HepG2 (cell line): ENCODE data around the gene TRPV2. TPM values are rescaled to one million over a fixed set of nuclear protein-coding genes. Genes with fewer than 3 reads are reported as not detected.

ENCODE experiments used
- CBX5 ChIP-seq: sonication (generic); formaldehyde crosslinking; IDR thresholded peaks from 2 replicates; pipeline ENCODE4 v1.4.0; 2020; ENCODE audit warnings: missing genetic modification reagents, borderline replicate concordance
- GABPB1 ChIP-seq: IDR thresholded peaks from 2 replicates; pipeline ENCODE4 v1.6.1; 2016; ENCODE audit warnings: mild to moderate bottlenecking, missing genetic modification reagents, moderate library complexity, missing compliant biosample characterization
- HIVEP1 ChIP-seq: sonication (generic); formaldehyde crosslinking; IDR thresholded peaks from 2 replicates; pipeline ENCODE4 v1.4.0; 2020; ENCODE audit warnings: mild to moderate bottlenecking, missing genetic modification reagents
- IRF2 ChIP-seq: IDR thresholded peaks from 2 replicates; pipeline ENCODE4 v1.6.1; 2018; ENCODE audit warnings: missing genetic modification reagents, missing compliant biosample characterization
- JUND ChIP-seq: sonication (generic); formaldehyde crosslinking; IDR thresholded peaks from 2 replicates; pipeline ENCODE4 v1.8.0; 2022; ENCODE audit warnings: mild to moderate bottlenecking, missing genetic modification reagents
- KDM5A ChIP-seq: fragments of 200-600 bp; sonication (generic); IDR thresholded peaks from 2 replicates; pipeline ENCODE4 v1.7.0; 2018; ENCODE audit warnings: antibody characterized with exemption, mild to moderate bottlenecking, low read length, borderline replicate concordance
- PAX8 ChIP-seq: sonication (generic); formaldehyde crosslinking; IDR thresholded peaks from 2 replicates; pipeline ENCODE4 v1.8.0; 2022; ENCODE audit warnings: mild to moderate bottlenecking, missing genetic modification reagents, borderline replicate concordance
- POGZ ChIP-seq: sonication (generic); formaldehyde crosslinking; IDR thresholded peaks from 2 replicates; pipeline ENCODE4 v1.4.0; 2020; ENCODE audit warnings: mild to moderate bottlenecking, missing genetic modification reagents
- POLR2AphosphoS5 ChIP-seq: IDR thresholded peaks from 2 replicates; pipeline ENCODE4 v1.6.1; 2012; ENCODE audit warnings: low read depth, low read length
- RBM22 ChIP-seq: fragments of 200-400 bp; formaldehyde crosslinking; optimal IDR thresholded peaks from 2 replicates; pipeline ENCODE3; 2017; ENCODE audit warnings: mild to moderate bottlenecking, low read length, moderate library complexity
- SALL2 ChIP-seq: sonication (generic); formaldehyde crosslinking; IDR thresholded peaks from 2 replicates; pipeline ENCODE4 v1.8.1; 2023; ENCODE audit warnings: mild to moderate bottlenecking, missing genetic modification reagents, inconsistent platforms
- SATB2 ChIP-seq: sonication (generic); formaldehyde crosslinking; IDR thresholded peaks from 2 replicates; pipeline ENCODE4 v1.5.0; 2020; ENCODE audit warnings: missing genetic modification reagents
- XBP1 ChIP-seq: sonication (generic); formaldehyde crosslinking; IDR thresholded peaks from 2 replicates; pipeline ENCODE4 v1.5.0; 2020; ENCODE audit warnings: missing genetic modification reagents
- ZBTB7A ChIP-seq: sonication (generic); formaldehyde crosslinking; IDR thresholded peaks from 2 replicates; pipeline ENCODE4 v1.8.0; 2022; ENCODE audit warnings: mild to moderate bottlenecking, missing genetic modification reagents
- ZMAT3 ChIP-seq: sonication (generic); formaldehyde crosslinking; conservative IDR thresholded peaks from 2 replicates; pipeline ENCODE4 v1.7.0; 2021; ENCODE audit warnings: missing genetic modification reagents
- ZNF616 ChIP-seq: sonication (generic); formaldehyde crosslinking; IDR thresholded peaks from 2 replicates; pipeline ENCODE4 v1.5.0; 2020; ENCODE audit warnings: low read depth, mild to moderate bottlenecking, missing genetic modification reagents
- ZNF713 ChIP-seq: sonication (generic); formaldehyde crosslinking; IDR thresholded peaks from 2 replicates; pipeline ENCODE4 v1.4.0; 2020; ENCODE audit warnings: mild to moderate bottlenecking, missing genetic modification reagents
- ZNF747 ChIP-seq: sonication (generic); formaldehyde crosslinking; IDR thresholded peaks from 2 replicates; pipeline ENCODE4 v1.8.1; 2023; ENCODE audit warnings: missing genetic modification reagents, mild to moderate bottlenecking, borderline replicate concordance
- ZNF839 ChIP-seq: sonication (generic); formaldehyde crosslinking; IDR thresholded peaks from 2 replicates; pipeline ENCODE4 v1.4.0; 2020; ENCODE audit warnings: missing genetic modification reagents, mild to moderate bottlenecking, borderline replicate concordance
- polyA plus RNA-seq, 8 experiments: library from polyadenylated mRNA; depleted of rRNA in 3 of 8; stranded (reverse) in 7 of 8; unstranded in 1 of 8; fragments of >200 nt; fragmentation: Illumina TruSeq in 4 of 8; extraction: Trizol in 4 of 8; gene quantifications; 2 replicates each; pipeline versions ENCODE4 v1.2.1 to v1.2.3, GENCODE V29; 2011 to 2016; ENCODE audit warnings: low read depth in 4 of 8, missing spikeins in 1 of 8, mixed read lengths in 1 of 8; ENCODE audit not compliant: insufficient read depth in 1 of 8
- total RNA-seq, 5 experiments: library from RNA; depleted of rRNA; stranded (reverse); fragments of >200 nt; fragmentation: Illumina TruSeq; extraction: Trizol; gene quantifications; 2 replicates each; pipeline ENCODE4 v1.2.3, GENCODE V29; 2016; ENCODE audit warnings: low read depth in 1 of 5
- TF ChIP-seq, protein P1 (sequence below): sonication (generic); formaldehyde crosslinking; IDR thresholded peaks from 2 replicates; pipeline ENCODE4 v1.4.0; 2020; ENCODE audit warnings: missing genetic modification reagents, borderline replicate concordance
- TF ChIP-seq, protein P2 (sequence below): sonication (generic); formaldehyde crosslinking; IDR thresholded peaks from 2 replicates; pipeline ENCODE4 v1.4.0; 2020; ENCODE audit warnings: missing genetic modification reagents, mild to moderate bottlenecking, borderline replicate concordance
- TF ChIP-seq, protein P3 (sequence below): sonication (generic); formaldehyde crosslinking; IDR thresholded peaks from 2 replicates; pipeline ENCODE4 v1.5.0; 2020; ENCODE audit warnings: mild to moderate bottlenecking, missing genetic modification reagents
- TF ChIP-seq, protein P4 (sequence below): sonication (generic); formaldehyde crosslinking; conservative IDR thresholded peaks from 2 replicates; pipeline ENCODE4 v1.5.0; 2020; ENCODE audit warnings: missing genetic modification reagents

TRPV2 gene
- total and polyA plus RNA-seq, 2 of the 13 experiments (the other 11 are each of a cell fraction or from before 2014, with no cell fraction given), result 13.6 to 21.3 TPM

DNA sequence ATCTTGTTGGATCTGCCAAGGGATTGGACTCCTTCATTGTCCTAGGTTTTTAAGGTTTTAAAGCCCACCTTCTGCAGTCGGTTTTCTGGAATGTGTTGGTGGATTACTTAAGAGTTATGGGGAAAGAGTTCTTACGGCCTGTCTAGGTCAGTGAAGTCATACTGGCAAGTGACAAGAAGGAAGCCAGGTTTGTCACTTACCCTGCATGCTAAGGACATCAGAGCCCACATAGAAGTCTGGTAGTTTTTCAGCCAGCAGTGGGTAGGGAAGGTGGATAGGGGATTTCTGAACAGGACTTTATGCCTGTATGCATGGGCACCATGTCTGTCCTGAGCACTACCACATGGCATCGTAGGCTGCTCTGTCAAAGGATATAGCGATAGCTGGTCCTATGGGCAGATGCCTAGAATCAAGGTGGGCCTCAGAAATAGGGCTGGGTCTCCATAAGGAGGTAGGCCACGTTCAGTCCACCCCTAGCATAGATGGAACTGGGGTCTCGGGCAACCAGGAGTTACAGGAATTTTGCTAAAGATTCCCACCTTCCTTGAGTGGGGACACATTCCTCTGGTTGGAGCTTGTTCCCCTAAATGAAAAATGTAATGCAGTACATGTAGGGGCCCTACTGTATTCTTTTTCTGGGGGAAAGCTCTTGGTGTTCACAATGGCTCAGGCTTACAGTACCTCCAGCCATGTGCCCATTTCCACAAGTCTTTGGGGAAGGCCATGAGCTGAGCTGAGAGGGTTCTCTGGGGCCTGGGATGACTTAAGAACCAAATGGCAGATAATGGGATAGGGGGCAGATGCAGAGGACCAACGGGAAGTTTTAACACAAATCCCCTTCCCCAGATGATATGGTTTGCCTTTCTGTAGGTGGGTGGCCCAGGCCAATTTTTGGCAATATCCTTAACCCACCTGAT lies 27.5 kb downstream of the TRPV2 start (continued):
- TF ChIP-seq, protein P1, sequence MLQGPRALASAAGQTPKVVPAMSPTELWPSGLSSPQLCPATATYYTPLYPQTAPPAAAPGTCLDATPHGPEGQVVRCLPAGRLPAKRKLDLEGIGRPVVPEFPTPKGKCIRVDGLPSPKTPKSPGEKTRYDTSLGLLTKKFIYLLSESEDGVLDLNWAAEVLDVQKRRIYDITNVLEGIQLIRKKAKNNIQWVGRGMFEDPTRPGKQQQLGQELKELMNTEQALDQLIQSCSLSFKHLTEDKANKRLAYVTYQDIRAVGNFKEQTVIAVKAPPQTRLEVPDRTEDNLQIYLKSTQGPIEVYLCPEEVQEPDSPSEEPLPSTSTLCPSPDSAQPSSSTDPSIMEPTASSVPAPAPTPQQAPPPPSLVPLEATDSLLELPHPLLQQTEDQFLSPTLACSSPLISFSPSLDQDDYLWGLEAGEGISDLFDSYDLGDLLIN (CRISPR knock-in tag), result no peak
- TF ChIP-seq ZNF747 (CRISPR knock-in tag), result no peak
- TF ChIP-seq ZMAT3 (CRISPR knock-in tag), result no peak
- no peak for TF ChIP-seq SATB2 (CRISPR knock-in tag)
- TF ChIP-seq POLR2AphosphoS5, result peak; percentile 51
- TF ChIP-seq ZNF713 (CRISPR knock-in tag), result no peak
- no peak for TF ChIP-seq KDM5A
- TF ChIP-seq IRF2 (CRISPR knock-in tag), result no peak
- no peak for TF ChIP-seq ZNF839 (CRISPR knock-in tag)
- TF ChIP-seq HIVEP1 (CRISPR knock-in tag), result no peak
- TF ChIP-seq JUND (CRISPR knock-in tag), result no peak
- peak; percentile 98 for TF ChIP-seq RBM22
- TF ChIP-seq ZBTB7A (CRISPR knock-in tag), result peak; percentile 54; the same call in 1 of the 2 replicates
- TF ChIP-seq, protein P2, sequence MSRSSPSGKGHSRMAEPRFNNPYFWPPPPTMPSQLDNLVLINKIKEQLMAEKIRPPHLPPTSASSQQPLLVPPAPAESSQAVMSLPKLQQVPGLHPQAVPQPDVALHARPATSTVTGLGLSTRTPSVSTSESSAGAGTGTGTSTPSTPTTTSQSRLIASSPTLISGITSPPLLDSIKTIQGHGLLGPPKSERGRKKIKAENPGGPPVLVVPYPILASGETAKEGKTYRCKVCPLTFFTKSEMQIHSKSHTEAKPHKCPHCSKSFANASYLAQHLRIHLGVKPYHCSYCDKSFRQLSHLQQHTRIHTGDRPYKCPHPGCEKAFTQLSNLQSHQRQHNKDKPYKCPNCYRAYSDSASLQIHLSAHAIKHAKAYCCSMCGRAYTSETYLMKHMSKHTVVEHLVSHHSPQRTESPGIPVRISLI (CRISPR knock-in tag), result no peak
- no peak for TF ChIP-seq XBP1
- TF ChIP-seq ZNF616 (CRISPR knock-in tag), result 0 out of 2 replicates have a peak, but pooled peaks have one; percentile 22
- TF ChIP-seq, protein P3, sequence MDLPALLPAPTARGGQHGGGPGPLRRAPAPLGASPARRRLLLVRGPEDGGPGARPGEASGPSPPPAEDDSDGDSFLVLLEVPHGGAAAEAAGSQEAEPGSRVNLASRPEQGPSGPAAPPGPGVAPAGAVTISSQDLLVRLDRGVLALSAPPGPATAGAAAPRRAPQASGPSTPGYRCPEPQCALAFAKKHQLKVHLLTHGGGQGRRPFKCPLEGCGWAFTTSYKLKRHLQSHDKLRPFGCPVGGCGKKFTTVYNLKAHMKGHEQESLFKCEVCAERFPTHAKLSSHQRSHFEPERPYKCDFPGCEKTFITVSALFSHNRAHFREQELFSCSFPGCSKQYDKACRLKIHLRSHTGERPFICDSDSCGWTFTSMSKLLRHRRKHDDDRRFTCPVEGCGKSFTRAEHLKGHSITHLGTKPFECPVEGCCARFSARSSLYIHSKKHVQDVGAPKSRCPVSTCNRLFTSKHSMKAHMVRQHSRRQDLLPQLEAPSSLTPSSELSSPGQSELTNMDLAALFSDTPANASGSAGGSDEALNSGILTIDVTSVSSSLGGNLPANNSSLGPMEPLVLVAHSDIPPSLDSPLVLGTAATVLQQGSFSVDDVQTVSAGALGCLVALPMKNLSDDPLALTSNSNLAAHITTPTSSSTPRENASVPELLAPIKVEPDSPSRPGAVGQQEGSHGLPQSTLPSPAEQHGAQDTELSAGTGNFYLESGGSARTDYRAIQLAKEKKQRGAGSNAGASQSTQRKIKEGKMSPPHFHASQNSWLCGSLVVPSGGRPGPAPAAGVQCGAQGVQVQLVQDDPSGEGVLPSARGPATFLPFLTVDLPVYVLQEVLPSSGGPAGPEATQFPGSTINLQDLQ (CRISPR knock-in tag), result no peak
- no peak for TF ChIP-seq PAX8 (CRISPR knock-in tag)
- TF ChIP-seq POGZ (CRISPR knock-in tag), result no peak
- no peak for TF ChIP-seq GABPB1
- TF ChIP-seq, protein P4, sequence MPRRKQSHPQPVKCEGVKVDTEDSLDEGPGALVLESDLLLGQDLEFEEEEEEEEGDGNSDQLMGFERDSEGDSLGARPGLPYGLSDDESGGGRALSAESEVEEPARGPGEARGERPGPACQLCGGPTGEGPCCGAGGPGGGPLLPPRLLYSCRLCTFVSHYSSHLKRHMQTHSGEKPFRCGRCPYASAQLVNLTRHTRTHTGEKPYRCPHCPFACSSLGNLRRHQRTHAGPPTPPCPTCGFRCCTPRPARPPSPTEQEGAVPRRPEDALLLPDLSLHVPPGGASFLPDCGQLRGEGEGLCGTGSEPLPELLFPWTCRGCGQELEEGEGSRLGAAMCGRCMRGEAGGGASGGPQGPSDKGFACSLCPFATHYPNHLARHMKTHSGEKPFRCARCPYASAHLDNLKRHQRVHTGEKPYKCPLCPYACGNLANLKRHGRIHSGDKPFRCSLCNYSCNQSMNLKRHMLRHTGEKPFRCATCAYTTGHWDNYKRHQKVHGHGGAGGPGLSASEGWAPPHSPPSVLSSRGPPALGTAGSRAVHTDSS, result no peak
- TF ChIP-seq SALL2, result peak; percentile 31; the same call in 1 of the 2 replicates
- 0 out of 2 replicates have a peak, but pooled peaks have one; percentile 23 for TF ChIP-seq CBX5
